Measurements from ENCODE around the gene PLEKHG5.

DNA sequence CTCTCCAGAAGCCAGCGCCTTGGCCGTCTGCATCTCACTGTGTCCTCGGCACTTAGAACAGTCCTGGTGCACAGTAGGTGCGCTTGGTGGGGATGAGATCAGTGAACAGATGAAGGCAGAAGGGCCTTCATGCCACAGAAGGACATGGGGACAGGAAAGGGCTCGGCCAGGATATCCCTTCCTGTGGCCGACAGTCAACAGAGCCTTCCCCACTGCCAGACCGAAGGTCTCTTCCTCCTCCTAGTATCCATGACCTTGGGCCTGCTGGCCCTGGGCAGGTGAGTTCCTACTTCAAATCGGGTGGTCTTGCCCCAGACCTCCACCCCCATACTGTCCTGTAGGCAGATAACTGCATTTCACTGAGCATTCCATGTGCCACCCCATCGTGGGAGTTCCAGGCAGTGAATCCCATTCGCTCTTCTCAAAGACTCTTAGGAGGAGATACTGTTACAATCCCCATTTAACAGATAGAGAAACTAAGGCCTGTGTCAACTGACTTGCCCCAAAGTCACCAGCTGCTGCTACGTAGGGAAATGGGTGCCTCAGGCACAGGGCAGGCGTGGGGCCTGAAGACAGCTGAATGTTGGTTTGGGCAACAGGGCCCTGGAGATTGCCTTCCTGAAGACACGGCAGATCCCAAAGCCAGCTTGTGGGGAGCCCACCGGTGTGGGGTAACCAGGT is 3.5 kb downstream of the PLEKHG5 start:
- TF ChIP-seq, protein P1, sequence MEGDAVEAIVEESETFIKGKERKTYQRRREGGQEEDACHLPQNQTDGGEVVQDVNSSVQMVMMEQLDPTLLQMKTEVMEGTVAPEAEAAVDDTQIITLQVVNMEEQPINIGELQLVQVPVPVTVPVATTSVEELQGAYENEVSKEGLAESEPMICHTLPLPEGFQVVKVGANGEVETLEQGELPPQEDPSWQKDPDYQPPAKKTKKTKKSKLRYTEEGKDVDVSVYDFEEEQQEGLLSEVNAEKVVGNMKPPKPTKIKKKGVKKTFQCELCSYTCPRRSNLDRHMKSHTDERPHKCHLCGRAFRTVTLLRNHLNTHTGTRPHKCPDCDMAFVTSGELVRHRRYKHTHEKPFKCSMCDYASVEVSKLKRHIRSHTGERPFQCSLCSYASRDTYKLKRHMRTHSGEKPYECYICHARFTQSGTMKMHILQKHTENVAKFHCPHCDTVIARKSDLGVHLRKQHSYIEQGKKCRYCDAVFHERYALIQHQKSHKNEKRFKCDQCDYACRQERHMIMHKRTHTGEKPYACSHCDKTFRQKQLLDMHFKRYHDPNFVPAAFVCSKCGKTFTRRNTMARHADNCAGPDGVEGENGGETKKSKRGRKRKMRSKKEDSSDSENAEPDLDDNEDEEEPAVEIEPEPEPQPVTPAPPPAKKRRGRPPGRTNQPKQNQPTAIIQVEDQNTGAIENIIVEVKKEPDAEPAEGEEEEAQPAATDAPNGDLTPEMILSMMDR (IDR thresholded peaks at IDR 0.05; ENCODE audit: low read depth, low read length), result no peak
- TF ChIP-seq POLR2A (IDR thresholded peaks at IDR 0.05; ENCODE audit: extremely low read depth, insufficient read length), result no peak

All from NB4 (cell line).